MCF 10A (cell line): ENCODE results near the gene TM6SF1. TPM values are rescaled to one million over a fixed set of nuclear protein-coding genes. Genes with fewer than 3 reads are reported as not detected.

Experiments
- BruUV-seq: library from RNA; stranded (reverse); fragments of 400-500 nt; replicated peaks from 2 replicates; lab custom pipeline; 2021; lab: Mats Ljungman, UMichigan
- CTCF ChIA-PET: fragments of 300-600 bp; sonication (Branson Sonifier 250); formaldehyde crosslinking; extraction: SDS; loops from one replicate; lab custom pipeline; 2021; ENCODE audit warnings: antibody characterized with exemption, inconsistent platforms; lab: Yijun Ruan, JAX
- POLR2A ChIA-PET: fragments of 300-600, 350-650 bp; sonication (Branson Sonifier 250); formaldehyde crosslinking; extraction: SDS; loops from one replicate; lab custom pipeline; 2020; ENCODE audit warnings: antibody characterized with exemption, inconsistent platforms; lab: Yijun Ruan, JAX
- DNase-seq: peaks from one replicate; pipeline ENCODE4 v3.0.0-alpha.2; 2018; ENCODE audit not compliant: unreplicated experiment
- H3K27ac Mint-ChIP-seq: one replicate; pipeline ENCODE4 v1.8.0; 2022; ENCODE audit warnings: mild to moderate bottlenecking, low read depth, mixed read lengths; ENCODE audit not compliant: unreplicated experiment
- H3K27me3 Mint-ChIP-seq: one replicate; pipeline ENCODE4 v1.8.0; 2022; ENCODE audit warnings: mixed read lengths; ENCODE audit not compliant: insufficient read depth, unreplicated experiment
- H3K36me3 Mint-ChIP-seq: one replicate; pipeline ENCODE4 v1.8.0; 2022; ENCODE audit warnings: mild to moderate bottlenecking, moderate library complexity, mixed read lengths; ENCODE audit not compliant: insufficient read depth, unreplicated experiment
- H3K4me1 Mint-ChIP-seq: one replicate; pipeline ENCODE4 v1.8.0; 2022; ENCODE audit warnings: mixed read lengths; ENCODE audit not compliant: insufficient read depth, unreplicated experiment
- H3K4me3 Mint-ChIP-seq: one replicate; pipeline ENCODE4 v1.8.0; 2022; ENCODE audit warnings: mild to moderate bottlenecking, moderate library complexity, mixed read lengths; ENCODE audit not compliant: unreplicated experiment
- H3K9me3 Mint-ChIP-seq: one replicate; pipeline ENCODE4 v1.8.0; 2022; ENCODE audit warnings: mixed read lengths; ENCODE audit not compliant: unreplicated experiment
- intact Hi-C: fragments of 100-400 bp; cut with micrococcal nuclease; formaldehyde crosslinking; loops from 2 replicates; pipeline ENCODE4 v1.14.1; 2022
- total RNA-seq: library from RNA; stranded (reverse); gene quantifications from 2 replicates; pipeline ENCODE4 v1.2.3, GENCODE V29; 2022
- TF ChIP-seq, protein P1 (sequence below): fragments of 200-600 bp; IDR thresholded peaks from one replicate; pipeline ENCODE4 v1.8.0; 2022; ENCODE audit warnings: antibody characterized with exemption, mild to moderate bottlenecking; ENCODE audit not compliant: unreplicated experiment

The TM6SF1 gene
- total RNA-seq, 1 experiment from 2014 or later, result not detected

DNA sequence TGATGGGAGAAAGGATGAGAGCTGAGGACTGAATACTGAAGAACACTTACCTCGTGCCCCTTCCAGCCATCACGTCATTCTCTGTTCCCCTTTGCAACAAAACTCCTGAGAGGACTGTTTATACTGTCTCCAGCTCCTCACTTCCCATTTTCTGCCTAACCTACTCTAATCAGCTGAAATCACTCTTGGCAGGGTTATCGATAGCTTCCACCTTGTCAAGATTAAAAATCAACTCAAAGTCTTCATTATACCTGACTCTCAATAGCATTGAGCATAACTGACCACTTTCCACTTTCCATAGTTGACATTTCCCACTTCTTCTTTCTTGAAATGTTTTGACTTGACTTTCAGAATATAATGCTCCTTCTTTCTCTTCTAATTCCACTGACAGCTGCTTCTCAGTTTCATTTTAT, 44.7 kb upstream of the TM6SF1 start:
- no TSS peak for BruUV-seq
- H3K4me1 Mint-ChIP-seq, result peaks cover 11% of the 10 kb centered on the region
- H3K27me3 Mint-ChIP-seq, result no peaks in the 10 kb centered on the region
- no peaks in the 10 kb centered on the region for H3K36me3 Mint-ChIP-seq
- TF ChIP-seq, protein P1, sequence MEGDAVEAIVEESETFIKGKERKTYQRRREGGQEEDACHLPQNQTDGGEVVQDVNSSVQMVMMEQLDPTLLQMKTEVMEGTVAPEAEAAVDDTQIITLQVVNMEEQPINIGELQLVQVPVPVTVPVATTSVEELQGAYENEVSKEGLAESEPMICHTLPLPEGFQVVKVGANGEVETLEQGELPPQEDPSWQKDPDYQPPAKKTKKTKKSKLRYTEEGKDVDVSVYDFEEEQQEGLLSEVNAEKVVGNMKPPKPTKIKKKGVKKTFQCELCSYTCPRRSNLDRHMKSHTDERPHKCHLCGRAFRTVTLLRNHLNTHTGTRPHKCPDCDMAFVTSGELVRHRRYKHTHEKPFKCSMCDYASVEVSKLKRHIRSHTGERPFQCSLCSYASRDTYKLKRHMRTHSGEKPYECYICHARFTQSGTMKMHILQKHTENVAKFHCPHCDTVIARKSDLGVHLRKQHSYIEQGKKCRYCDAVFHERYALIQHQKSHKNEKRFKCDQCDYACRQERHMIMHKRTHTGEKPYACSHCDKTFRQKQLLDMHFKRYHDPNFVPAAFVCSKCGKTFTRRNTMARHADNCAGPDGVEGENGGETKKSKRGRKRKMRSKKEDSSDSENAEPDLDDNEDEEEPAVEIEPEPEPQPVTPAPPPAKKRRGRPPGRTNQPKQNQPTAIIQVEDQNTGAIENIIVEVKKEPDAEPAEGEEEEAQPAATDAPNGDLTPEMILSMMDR, result no peak
- CTCF ChIA-PET, result interaction anchor here (0.6 to 1.3 kb wide), 3 partner anchors 148 to 496 kb away, joined by 3 to 4 read pairs (median 4); no protein-coding TSS in a partner anchor
- DNase-seq, result no peak
- POLR2A ChIA-PET, result interaction anchor here (0.9 to 1.9 kb wide), 4 partner anchors 9 to 77 kb away, joined by 3 to 9 read pairs (median 4); partner anchors contain the start of genes C15orf40 and RAMAC
- no peak overlapping the region for H3K4me3 Mint-ChIP-seq
- H3K9me3 Mint-ChIP-seq, result no peaks in the 10 kb centered on the region
- no peak overlapping the region for H3K27ac Mint-ChIP-seq
- intact Hi-C loops, result no loop called here

DNA sequence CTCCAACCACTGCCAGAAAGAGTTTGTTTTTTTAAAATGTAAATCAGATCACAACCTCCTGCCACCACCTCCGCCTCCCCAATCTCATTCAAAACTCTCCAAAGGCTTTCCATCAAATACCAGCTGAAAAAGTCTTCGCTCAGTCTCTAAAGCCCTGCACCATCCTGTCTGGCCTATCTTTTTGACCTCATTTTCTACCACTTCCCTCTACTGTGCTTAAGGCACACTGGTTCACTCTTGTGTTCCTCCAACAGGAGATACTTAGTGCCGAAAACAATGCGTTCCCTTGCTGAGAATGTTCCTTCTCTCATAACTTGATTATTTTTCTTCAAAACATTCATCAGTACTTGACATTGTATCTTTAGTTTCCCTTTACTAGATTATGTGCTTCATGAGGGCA, 43.9 kb upstream of the TM6SF1 start:
- POLR2A ChIA-PET, result interaction anchor here (1.9 kb wide), 1 partner anchor 52 kb away, joined by 9 read pairs; the partner anchor contains the start of gene C15orf40
- H3K4me3 Mint-ChIP-seq, result no peak overlapping the region
- no peak for DNase-seq
- BruUV-seq, result no TSS peak
- no peaks in the 10 kb centered on the region for H3K27me3 Mint-ChIP-seq
- no peaks in the 10 kb centered on the region for H3K9me3 Mint-ChIP-seq
- TF ChIP-seq, protein P1, result no peak
- no peaks in the 10 kb centered on the region for H3K36me3 Mint-ChIP-seq
- CTCF ChIA-PET, result interaction anchor here (0.6 kb wide), 1 partner anchor 146 kb away, joined by 3 read pairs; no protein-coding TSS in a partner anchor
- intact Hi-C loops, result no loop called here
- H3K27ac Mint-ChIP-seq, result no peak overlapping the region
- H3K4me1 Mint-ChIP-seq, result peaks cover 11% of the 10 kb centered on the region

DNA sequence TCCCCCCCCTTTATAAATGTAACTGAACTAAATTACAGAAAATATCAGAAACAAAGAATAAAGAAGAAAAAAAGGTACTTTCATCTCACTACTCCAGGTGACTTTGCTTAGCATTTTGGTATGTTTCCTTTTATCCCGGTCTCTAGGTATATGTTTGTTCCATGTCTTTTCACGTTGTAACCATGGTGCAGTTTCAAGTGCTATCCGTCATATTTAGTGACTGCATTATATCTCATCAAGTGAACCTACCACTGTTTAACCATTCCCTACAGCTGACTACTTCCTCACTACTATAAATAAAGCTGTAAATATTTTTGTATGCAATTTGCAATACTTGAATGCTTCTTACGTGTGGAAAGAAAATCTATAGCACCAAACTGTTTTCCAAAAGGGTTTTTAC, 42.6 kb upstream of the TM6SF1 start:
- CTCF ChIA-PET, result no interaction called here
- no TSS peak for BruUV-seq
- DNase-seq, result no peak
- Mint-ChIP-seq H3K9me3 (no peaks in the 10 kb centered on the region), H3K27me3 (no peaks in the 10 kb centered on the region), H3K4me1 (peaks cover 11% of the 10 kb centered on the region), H3K36me3 (no peaks in the 10 kb centered on the region), H3K4me3 (no peak overlapping the region), H3K27ac (peak overlapping the region; percentile 79)
- POLR2A ChIA-PET, result interaction anchor here (0.5 to 3.4 kb wide), 15 partner anchors 8 to 214 kb away, joined by 3 to 34 read pairs (median 4); partner anchors contain the start of genes C15orf40 and RAMAC
- intact Hi-C loops, result loop anchor here (5.0 kb wide), 1 partner anchor 53 kb away; the partner anchor contains the start of gene C15orf40
- TF ChIP-seq, protein P1, result no peak

DNA sequence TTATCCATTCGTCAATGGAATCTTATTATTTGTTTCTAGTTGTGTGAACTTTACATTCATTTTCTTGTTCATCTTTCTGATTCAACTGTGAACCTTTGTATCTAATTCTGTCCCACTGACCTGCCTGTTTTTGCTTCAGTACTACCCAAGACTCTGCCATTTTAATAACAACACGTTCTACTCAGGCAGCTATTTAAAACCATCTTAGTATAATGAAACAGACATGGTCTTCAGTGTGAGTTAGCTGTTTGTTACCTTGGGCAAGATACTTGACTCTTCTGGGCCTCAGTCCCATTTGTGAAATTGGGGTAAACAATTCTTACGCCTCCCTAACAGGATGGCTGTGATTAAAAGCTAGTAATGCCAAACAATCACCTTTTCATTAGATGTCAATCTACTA, 42.0 kb upstream of the TM6SF1 start:
- BruUV-seq, result TSS peak; percentile 98

More for the DNA sequence above, 42.0 kb upstream of the TM6SF1 start:
- intact Hi-C loops, result loop anchor here (5.0 kb wide), 1 partner anchor 53 kb away; the partner anchor contains the start of gene C15orf40
- ChIA-PET POLR2A (interaction anchor here (0.5 to 3.4 kb wide), 16 partner anchors 8 to 530 kb away, joined by 3 to 34 read pairs (median 3); partner anchors contain the start of genes C15orf40 and RAMAC), CTCF (no interaction called here)
- no peaks in the 10 kb centered on the region for H3K9me3 Mint-ChIP-seq
- TF ChIP-seq, protein P1, result no peak
- H3K4me1 Mint-ChIP-seq, result peaks cover 11% of the 10 kb centered on the region
- no peak for DNase-seq
- no peak overlapping the region for H3K4me3 Mint-ChIP-seq
- H3K27me3 Mint-ChIP-seq, result no peaks in the 10 kb centered on the region
- peak overlapping the region; percentile 79 for H3K27ac Mint-ChIP-seq
- no peaks in the 10 kb centered on the region for H3K36me3 Mint-ChIP-seq
